Body of pancreas (tissue), 4 donors: ENCODE results near the gene SCEL. TPM values are rescaled to one million over a fixed set of nuclear protein-coding genes. Genes with fewer than 3 reads are reported as not detected.

ENCODE experiments used
- ATAC-seq: fragments of 150-250 bp; one replicate; pipeline ENCODE4 v1.9.1; 2016
- DNase-seq, 4 donors: peaks; one replicate each; pipeline ENCODE4 v3.0.0-alpha.2; 2019
- H3K27ac ChIP-seq, 4 donors: fragments of 200-600 bp; sonication (generic); 1 replicate in 3 of 4; 2 replicates in 1 of 4; pipeline versions ENCODE4 v1.5.1 to v1.6.1; 2016 to 2019; ENCODE audit warnings: mild to moderate bottlenecking in 1 of 4, mixed read lengths in 1 of 4, moderate library complexity in 1 of 4
- H3K27me3 ChIP-seq, 2 donors: fragments of 200-600 bp; sonication (generic); one replicate each; pipeline ENCODE4 v1.6.0; 2016; ENCODE audit warnings: mild to moderate bottlenecking in 1 of 2
- H3K36me3 ChIP-seq, 2 donors: fragments of 200-600 bp; sonication (generic); replicated peaks in 1 of 2; 2 replicates each; pipeline ENCODE4 v1.5.1; 2016; ENCODE audit warnings: low read depth in 2 of 2; ENCODE audit not compliant: insufficient read depth in 1 of 2
- H3K4me1 ChIP-seq: fragments of 200-600 bp; sonication (generic); one replicate; pipeline ENCODE4 v1.6.0; 2016
- H3K4me3 ChIP-seq, 2 donors: fragments of 200-600 bp; sonication (generic); 1 replicate in 1 of 2; 2 replicates in 1 of 2; pipeline ENCODE4 v1.5.1; 2016 to 2019
- H3K9me3 ChIP-seq, 3 donors: fragments of 200-600 bp; sonication (generic); 1 replicate in 2 of 3; 2 replicates in 1 of 3; pipeline ENCODE4 v1.5.1; 2016
- POLR2A ChIP-seq, 3 donors: fragments of 450-650 bp; IDR thresholded peaks; one replicate each; pipeline ENCODE4 v1.6.1; 2016; ENCODE audit warnings: antibody characterized with exemption in 3 of 3, mild to moderate bottlenecking in 2 of 3
- WGBS, 2 donors: methylation state at CpG; one replicate each; pipeline ENCODE4 v1.1.5; 2017; 5-methylcytosine and 5-hydroxymethylcytosine counted together
- intact Hi-C: fragments of 100-400 bp; cut with DNase I; formaldehyde crosslinking; loops from one replicate; pipeline ENCODE4 v1.15.1; 2023
- total RNA-seq, 2 donors: library from RNA; depleted of rRNA; stranded (reverse); fragments of >200 nt; gene quantifications; one replicate each; pipeline ENCODE4 v1.1.0, GENCODE V29; 2016
- TF ChIP-seq, protein P1 (sequence below), 7 experiments: fragments of 450-650 bp in 4 of 7; fragments of 200-600 bp in 3 of 7; sonication (generic) in 3 of 7; IDR thresholded peaks; one replicate each; pipeline ENCODE4 v1.5.1; 2016 to 2019; ENCODE audit warnings: antibody characterized with exemption in 7 of 7

Gene SCEL
- total RNA-seq, 2 donors from 2014 or later = not detected

DNA sequence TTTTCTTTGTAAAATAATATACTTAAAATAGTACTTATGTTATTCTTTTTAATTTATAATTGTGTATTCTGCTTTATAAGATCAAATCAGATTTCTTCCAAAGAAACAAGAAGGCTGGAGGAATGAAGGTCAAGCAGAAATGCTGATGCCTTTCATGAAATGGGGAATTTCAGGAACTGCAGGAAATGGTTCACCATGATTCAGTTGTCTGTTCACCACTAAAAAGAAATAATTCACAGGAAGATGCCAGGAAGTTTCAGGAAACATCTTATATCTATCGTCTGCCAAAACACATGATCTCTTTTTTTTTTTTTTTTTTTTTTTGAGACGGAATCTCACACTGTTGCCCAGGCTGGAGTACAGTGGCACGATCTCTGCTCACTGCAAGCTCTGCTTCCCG is 15.7 kb upstream of the SCEL start:
- 77 to 86% methylated on average over 4 of the region's 4 CpGs for WGBS, 2 donors
- TF ChIP-seq, protein P1, sequence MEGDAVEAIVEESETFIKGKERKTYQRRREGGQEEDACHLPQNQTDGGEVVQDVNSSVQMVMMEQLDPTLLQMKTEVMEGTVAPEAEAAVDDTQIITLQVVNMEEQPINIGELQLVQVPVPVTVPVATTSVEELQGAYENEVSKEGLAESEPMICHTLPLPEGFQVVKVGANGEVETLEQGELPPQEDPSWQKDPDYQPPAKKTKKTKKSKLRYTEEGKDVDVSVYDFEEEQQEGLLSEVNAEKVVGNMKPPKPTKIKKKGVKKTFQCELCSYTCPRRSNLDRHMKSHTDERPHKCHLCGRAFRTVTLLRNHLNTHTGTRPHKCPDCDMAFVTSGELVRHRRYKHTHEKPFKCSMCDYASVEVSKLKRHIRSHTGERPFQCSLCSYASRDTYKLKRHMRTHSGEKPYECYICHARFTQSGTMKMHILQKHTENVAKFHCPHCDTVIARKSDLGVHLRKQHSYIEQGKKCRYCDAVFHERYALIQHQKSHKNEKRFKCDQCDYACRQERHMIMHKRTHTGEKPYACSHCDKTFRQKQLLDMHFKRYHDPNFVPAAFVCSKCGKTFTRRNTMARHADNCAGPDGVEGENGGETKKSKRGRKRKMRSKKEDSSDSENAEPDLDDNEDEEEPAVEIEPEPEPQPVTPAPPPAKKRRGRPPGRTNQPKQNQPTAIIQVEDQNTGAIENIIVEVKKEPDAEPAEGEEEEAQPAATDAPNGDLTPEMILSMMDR (IDR thresholded peaks at IDR 0.05) = no peak
- TF ChIP-seq POLR2A (IDR thresholded peaks at IDR 0.05) = no peak
- intact Hi-C loops = no loop called here

DNA sequence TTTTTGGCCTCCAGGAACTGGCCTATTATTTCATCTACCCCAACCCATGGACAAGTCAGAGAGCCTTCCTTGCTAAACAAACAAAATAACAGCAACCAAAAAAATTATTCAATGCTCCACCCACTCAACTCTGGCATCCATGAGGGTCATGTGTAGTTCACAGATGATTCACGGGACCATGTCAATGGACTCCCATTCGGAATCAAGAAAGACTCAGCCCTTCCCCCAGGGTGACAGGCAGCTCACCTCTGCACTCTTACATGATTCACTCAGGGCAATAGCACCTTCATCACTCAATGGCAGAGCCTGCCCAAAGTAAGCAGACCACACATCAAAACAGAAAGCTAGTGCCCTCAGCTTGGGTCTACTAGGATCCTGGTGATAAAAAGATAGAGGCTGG is 14.3 kb upstream of the SCEL start:
- WGBS, 2 donors = 43 to 49% methylated on average over 2 of the region's 2 CpGs
- no peak for ATAC-seq
- no peak for TF ChIP-seq POLR2A (IDR thresholded peaks at IDR 0.05)
- TF ChIP-seq, protein P1 (IDR thresholded peaks at IDR 0.05) = no peak

More for the DNA sequence above, 15.7 kb upstream of the SCEL start:
- Histone ChIP-seq H3K36me3 (no peaks in the 10 kb centered on the region), H3K4me3 (no peak overlapping the region), H3K27me3 (no peaks in the 10 kb centered on the region), H3K9me3 (no peaks in the 10 kb centered on the region), H3K4me1 (no peaks in the 10 kb centered on the region), H3K27ac (no peak overlapping the region)
- DNase-seq = no peak
- ATAC-seq = no peak

DNA sequence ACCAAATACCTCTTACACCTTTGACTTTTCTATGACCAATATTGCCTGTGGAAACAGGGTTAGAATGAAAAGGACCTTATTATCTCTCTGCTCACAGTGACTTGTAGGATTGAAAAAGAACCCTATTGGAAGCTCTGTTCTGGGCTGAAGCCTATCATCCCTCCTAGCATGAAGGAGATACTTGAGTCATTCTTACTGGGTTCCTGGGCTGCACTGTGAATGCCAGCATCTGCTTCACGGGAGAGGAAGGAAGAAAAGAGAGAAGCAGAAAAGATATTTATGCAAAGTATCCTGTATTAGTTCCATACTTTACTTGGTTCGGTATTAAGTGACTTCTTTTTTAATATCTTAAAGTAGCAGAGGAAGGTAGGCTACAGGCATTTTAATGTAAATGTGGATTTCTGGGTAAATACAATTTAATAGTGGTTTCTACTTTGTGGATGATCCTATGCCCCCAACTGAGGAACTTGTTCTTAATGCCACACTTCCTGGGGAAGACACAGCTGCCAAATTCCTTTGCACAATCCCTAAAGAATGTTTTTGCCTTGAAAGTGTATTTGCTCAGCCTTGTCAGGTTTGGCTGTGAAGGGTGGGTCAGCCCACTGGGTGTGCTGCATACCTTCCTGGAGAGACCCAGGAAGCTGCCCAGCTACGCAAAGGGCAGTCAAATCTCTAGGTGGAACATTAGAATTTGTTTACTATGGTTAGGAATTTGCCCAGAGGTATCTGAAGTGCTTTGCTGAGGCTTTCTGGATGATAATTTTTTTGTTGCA is 13.7 kb upstream of the SCEL start:
- TF ChIP-seq POLR2A (IDR thresholded peaks at IDR 0.05) = no peak
- TF ChIP-seq, protein P1 (IDR thresholded peaks at IDR 0.05) = peak in 1 of 7 experiments; percentile 13
- 21 to 29% methylated on average over 3 of the region's 3 CpGs for WGBS, 2 donors

More for the DNA sequence above, 14.3 kb upstream of the SCEL start:
- no peak overlapping the region for H3K4me3 ChIP-seq
- no peaks in the 10 kb centered on the region for H3K27me3 ChIP-seq
- intact Hi-C loops = no loop called here
- no peak for DNase-seq
- H3K9me3 ChIP-seq = no peaks in the 10 kb centered on the region
- H3K27ac ChIP-seq = no peak overlapping the region
- H3K36me3 ChIP-seq = no peaks in the 10 kb centered on the region
- H3K4me1 ChIP-seq = no peaks in the 10 kb centered on the region

DNA sequence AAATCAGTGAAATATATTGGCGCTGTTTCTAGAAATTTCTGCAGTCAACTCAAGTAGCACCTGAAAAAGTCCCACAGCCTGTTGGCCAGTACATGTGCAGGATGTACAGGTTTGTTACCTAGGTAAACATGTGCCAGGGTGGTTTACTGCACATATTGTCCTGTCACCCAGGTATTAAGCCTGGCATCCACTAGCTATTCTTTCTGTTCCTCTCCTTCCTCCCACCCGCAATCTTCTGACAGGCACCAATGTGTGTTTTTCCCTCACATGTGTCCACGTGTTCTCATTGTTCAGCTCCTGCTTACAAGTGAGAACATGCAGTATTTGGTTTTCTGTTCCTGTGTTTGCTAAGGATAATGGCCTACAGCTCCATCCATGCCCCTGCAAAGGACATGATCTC is 13.1 kb upstream of the SCEL start:
- DNase-seq (no peak), ATAC-seq (no peak)
- WGBS, 2 donors = 72 to 78% methylated on average over 3 of the region's 3 CpGs
- H3K36me3 ChIP-seq = no peaks in the 10 kb centered on the region
- TF ChIP-seq, protein P1 (IDR thresholded peaks at IDR 0.05) = no peak
- no peak for TF ChIP-seq POLR2A (IDR thresholded peaks at IDR 0.05)
- H3K27me3 ChIP-seq = no peaks in the 10 kb centered on the region
- H3K4me3 ChIP-seq = no peak overlapping the region
- H3K27ac ChIP-seq = peak overlapping the region in 1 of 4 donors; percentile 15
- H3K4me1 ChIP-seq = no peaks in the 10 kb centered on the region
- no peaks in the 10 kb centered on the region for H3K9me3 ChIP-seq
- intact Hi-C loops = no loop called here

More for the DNA sequence above, 13.7 kb upstream of the SCEL start:
- Histone ChIP-seq H3K4me1 (no peaks in the 10 kb centered on the region), H3K27ac (peak overlapping the region in 1 of 4 donors; percentile 15), H3K27me3 (no peaks in the 10 kb centered on the region), H3K9me3 (no peaks in the 10 kb centered on the region), H3K4me3 (no peak overlapping the region), H3K36me3 (no peaks in the 10 kb centered on the region)
- DNase-seq = peak in 2 of 4 donors; percentile 7 to 28
- peak; percentile 63 for ATAC-seq
- intact Hi-C loops = no loop called here

DNA sequence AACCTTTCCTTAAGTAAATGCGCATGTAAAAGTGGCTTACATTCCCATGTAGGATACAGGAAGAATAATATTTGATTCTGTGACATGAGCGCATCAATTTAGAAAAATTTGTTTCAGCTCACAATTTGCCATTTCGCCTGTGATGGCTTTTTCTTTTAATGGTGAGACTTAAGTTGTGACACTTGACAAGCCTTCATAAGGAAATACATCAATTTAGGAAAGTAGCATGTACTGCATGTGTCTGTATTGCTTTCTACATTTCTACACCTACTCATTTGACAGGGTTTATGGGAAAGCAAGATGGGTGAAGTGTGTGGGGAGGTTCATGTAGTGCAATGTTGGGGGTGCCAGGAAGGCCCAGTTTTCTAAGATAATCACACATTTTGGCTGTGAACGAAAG is 12.1 kb upstream of the SCEL start:
- Histone ChIP-seq H3K27me3 (no peaks in the 10 kb centered on the region), H3K4me3 (no peak overlapping the region), H3K36me3 (no peaks in the 10 kb centered on the region), H3K4me1 (no peaks in the 10 kb centered on the region), H3K9me3 (no peaks in the 10 kb centered on the region), H3K27ac (no peak overlapping the region)
- no peak for TF ChIP-seq POLR2A (IDR thresholded peaks at IDR 0.05)
- TF ChIP-seq, protein P1 (IDR thresholded peaks at IDR 0.05) = no peak
- 82 to 87% methylated on average over 4 of the region's 4 CpGs for WGBS, 2 donors
- DNase-seq = no peak
- intact Hi-C loops = no loop called here
- ATAC-seq = no peak
